Smooth muscle cell (in vitro differentiated cells): ENCODE measurements around the gene PTOV1. TPM values are rescaled to one million over a fixed set of nuclear protein-coding genes. Genes with fewer than 3 reads are reported as not detected.

Experiments
- DNase-seq: peaks from one replicate; lab custom pipeline; 2025; ENCODE audit not compliant: unreplicated experiment; lab: John Stamatoyannopoulos, UW
- H2AFZ ChIP-seq: fragments of 200-600 bp; sonication (generic); 2 replicates; pipeline ENCODE4 v1.6.0; 2016; ENCODE audit warnings: antibody characterized with exemption, low read depth, mild to moderate bottlenecking
- H3F3A ChIP-seq: fragments of 200-600 bp; sonication (generic); 2 replicates; pipeline ENCODE4 v1.6.0; 2017; ENCODE audit warnings: antibody characterized with exemption, low read depth
- H3K27ac ChIP-seq: fragments of 200-600 bp; sonication (generic); 2 replicates; pipeline ENCODE4 v1.5.1; 2016; ENCODE audit warnings: low read depth, mild to moderate bottlenecking
- H3K27me3 ChIP-seq: fragments of 200-600 bp; sonication (generic); 2 replicates; pipeline ENCODE4 v1.6.1; 2016; ENCODE audit warnings: low read depth, mild to moderate bottlenecking
- H3K36me3 ChIP-seq: fragments of 200-600 bp; sonication (generic); 2 replicates; pipeline ENCODE4 v1.5.1; 2016; ENCODE audit warnings: low read depth
- H3K4me1 ChIP-seq: fragments of 200-600 bp; sonication (generic); 2 replicates; pipeline ENCODE4 v1.5.1; 2016; ENCODE audit warnings: low read depth
- H3K4me2 ChIP-seq: fragments of 200-600 bp; sonication (generic); 2 replicates; pipeline ENCODE4 v1.6.0; 2016; ENCODE audit warnings: mild to moderate bottlenecking
- H3K4me3 ChIP-seq: fragments of 200-600 bp; sonication (generic); 2 replicates; pipeline ENCODE4 v1.5.1; 2016; ENCODE audit warnings: mild to moderate bottlenecking
- H3K79me2 ChIP-seq: fragments of 200-600 bp; sonication (generic); 2 replicates; pipeline ENCODE4 v1.6.0; 2016; ENCODE audit warnings: low read depth, mild to moderate bottlenecking
- H3K9ac ChIP-seq: fragments of 200-600 bp; sonication (generic); 2 replicates; pipeline ENCODE4 v1.6.0; 2016; ENCODE audit warnings: low read depth
- H3K9me3 ChIP-seq: fragments of 200-600 bp; sonication (generic); replicated peaks from 2 replicates; pipeline ENCODE4 v1.5.1; 2016; ENCODE audit warnings: low read depth
- H4K20me1 ChIP-seq: fragments of 200-600 bp; sonication (generic); 2 replicates; pipeline ENCODE4 v1.6.0; 2016; ENCODE audit warnings: low read depth
- CTCF ChIP-seq: fragments of 200-600 bp; sonication (generic); IDR thresholded peaks from 2 replicates; pipeline ENCODE4 v1.5.1; 2017; ENCODE audit warnings: borderline replicate concordance, mild to moderate bottlenecking, antibody characterized with exemption; ENCODE audit not compliant: insufficient read depth, poor library complexity, severe bottlenecking
- WGBS: methylation state at CpG from one replicate; pipeline ENCODE4 v1.1.7; 2016; ENCODE audit warnings: low lambda C conversion rate; 5-methylcytosine and 5-hydroxymethylcytosine counted together
- polyA plus RNA-seq: library from polyadenylated mRNA; unstranded; fragments of >200 nt; fragmentation: Nextera tagmentation; extraction: Ambion mirVana; gene quantifications from 2 replicates; pipeline ENCODE4 v1.2.1, GENCODE V29; 2016
- total RNA-seq: library from RNA; depleted of rRNA; stranded (reverse); fragments of >200 nt; gene quantifications from 2 replicates; pipeline ENCODE4 v1.2.3, GENCODE V29; 2014

The PTOV1 gene
- total and polyA plus RNA-seq, 2 experiments from 2014 or later, result 81.0 to 256 TPM

GRCh38 chr19:49895566-49896297 is 44.8 kb downstream of the PTOV1 start:
- H3K9me3 ChIP-seq, result no peaks in the 10 kb centered on the region
- H3K27ac ChIP-seq, result no peak overlapping the region
- H4K20me1 ChIP-seq, result no peaks in the 10 kb centered on the region
- no peak overlapping the region for H3K4me2 ChIP-seq
- no peaks in the 10 kb centered on the region for H3F3A ChIP-seq
- H3K79me2 ChIP-seq, result no peaks in the 10 kb centered on the region
- 82% methylated on average over 17 of the region's 17 CpGs for WGBS
- H3K27me3 ChIP-seq, result no peaks in the 10 kb centered on the region
- H2AFZ ChIP-seq, result no peak overlapping the region
- no peaks in the 10 kb centered on the region for H3K36me3 ChIP-seq
- no peak for DNase-seq
- H3K9ac ChIP-seq, result no peak overlapping the region
- H3K4me3 ChIP-seq, result no peak overlapping the region
- H3K4me1 ChIP-seq, result no peaks in the 10 kb centered on the region
- no peak for TF ChIP-seq CTCF

GRCh38 chr19:49896863-49897621 is 46.1 kb downstream of the PTOV1 start, which contains the start of gene IL4I1:
TSS of gene IL4I1 (minus strand) at chr19:49896887. CDS start at chr19:49896160, 727 bp downstream.
- peak within 1 kb of the TSS; percentile 56 for H3K9ac ChIP-seq
- no peak within 1 kb of the TSS for H2AFZ ChIP-seq
- H3K9me3 ChIP-seq, result no peaks in the 10 kb centered on the region
- H3K4me1 ChIP-seq, result no peaks in the 10 kb centered on the region
- no peak for TF ChIP-seq CTCF
- DNase-seq, result no peak
- no peaks in the 10 kb centered on the region for H3F3A ChIP-seq
- no peak within 1 kb of the TSS for H3K4me3 ChIP-seq
- no peaks in the 10 kb centered on the region for H3K27me3 ChIP-seq
- H3K36me3 ChIP-seq, result no peaks in the 10 kb centered on the region
- H3K4me2 ChIP-seq, result peak within 1 kb of the TSS; percentile 31
- H3K79me2 ChIP-seq, result no peaks in the 10 kb centered on the region
- no peaks in the 10 kb centered on the region for H4K20me1 ChIP-seq
- WGBS, result 67% methylated on average over 20 of the region's 20 CpGs
- H3K27ac ChIP-seq, result peak within 1 kb of the TSS; percentile 79

- H3K27ac ChIP-seq, result no peak overlapping the region
- no peaks in the 10 kb centered on the region for H3K27me3 ChIP-seq
- WGBS, result 95% methylated on average over 6 of the region's 6 CpGs
- H3F3A ChIP-seq, result no peaks in the 10 kb centered on the region
- H4K20me1 ChIP-seq, result peaks cover 4% of the 10 kb centered on the region
- no peaks in the 10 kb centered on the region for H3K79me2 ChIP-seq
- H3K36me3 ChIP-seq, result no peaks in the 10 kb centered on the region
- no peak overlapping the region for H3K4me2 ChIP-seq
- DNase-seq, result no peak
- no peak overlapping the region for H3K9ac ChIP-seq
- TF ChIP-seq CTCF, result no peak
- H3K4me3 ChIP-seq, result no peak overlapping the region
- H3K4me1 ChIP-seq, result no peaks in the 10 kb centered on the region
- no peaks in the 10 kb centered on the region for H3K9me3 ChIP-seq
- no peak overlapping the region for H2AFZ ChIP-seq
Observed at GRCh38 chr19:49904136-49904535, 53.2 kb downstream of the PTOV1 start.
